KMS-11 (cell line): ENCODE data around the gene SYNJ1.
A peak's percentile ranks its signal among the peaks of the same experiment; 100 is the strongest.
"Not testable (repeated sequence)": the region's sequence is repeated elsewhere in the genome, so short reads cannot be mapped to it uniquely, and the experiment has no call there.

Experiments used
- H2AFZ ChIP-seq: fragments of 200-600 bp; sonication (generic); 2 replicates; pipeline ENCODE4 v1.6.1; 2016; ENCODE audit warnings: antibody characterized with exemption, mixed run types, low read depth
- H3K27ac ChIP-seq: fragments of 200-600 bp; sonication (generic); 2 replicates; pipeline ENCODE4 v1.6.1; 2016; ENCODE audit warnings: mild to moderate bottlenecking, mixed run types
- H3K27me3 ChIP-seq: fragments of 200-600 bp; sonication (generic); 2 replicates; pipeline ENCODE4 v1.6.1; 2017; ENCODE audit warnings: mild to moderate bottlenecking, low read depth, mixed run types, moderate library complexity; ENCODE audit not compliant: insufficient read depth
- H3K36me3 ChIP-seq: fragments of 200-600 bp; sonication (generic); 2 replicates; pipeline ENCODE4 v1.6.1; 2017; ENCODE audit warnings: mild to moderate bottlenecking, mixed run types; ENCODE audit not compliant: insufficient read depth
- H3K4me1 ChIP-seq: fragments of 200-600 bp; sonication (generic); 2 replicates; pipeline ENCODE4 v1.6.1; 2016; ENCODE audit warnings: mild to moderate bottlenecking, low read depth, mixed run types; ENCODE audit not compliant: poor library complexity, severe bottlenecking
- H3K4me2 ChIP-seq: fragments of 200-600 bp; sonication (generic); 2 replicates; pipeline ENCODE4 v1.7.0; 2016; ENCODE audit warnings: mild to moderate bottlenecking, mixed run types
- H3K4me3 ChIP-seq: fragments of 200-600 bp; sonication (generic); IDR thresholded peaks from 2 replicates; pipeline ENCODE4 v1.6.1; 2017; ENCODE audit warnings: low read depth, low read length, mixed read lengths; ENCODE audit not compliant: insufficient read depth
- H3K79me2 ChIP-seq: fragments of 200-600 bp; sonication (generic); 2 replicates; pipeline ENCODE4 v1.6.1; 2016; ENCODE audit warnings: low read depth, mixed run types; ENCODE audit not compliant: insufficient read depth
- H3K9ac ChIP-seq: fragments of 200-600 bp; sonication (generic); 2 replicates; pipeline ENCODE4 v1.6.1; 2016; ENCODE audit warnings: mild to moderate bottlenecking, mixed run types
- H4K20me1 ChIP-seq: fragments of 200-600 bp; sonication (generic); 2 replicates; pipeline ENCODE4 v1.6.1; 2016; ENCODE audit warnings: mild to moderate bottlenecking, mixed run types; ENCODE audit not compliant: insufficient read depth
- TF ChIP-seq, protein P1 (sequence below): fragments of 200-600 bp; sonication (generic); conservative IDR thresholded peaks from 2 replicates; pipeline ENCODE4 v1.6.1; 2017; ENCODE audit warnings: low read depth, mild to moderate bottlenecking, antibody characterized with exemption, low read length, moderate library complexity, mixed read lengths

SYNJ1 gene

GRCh38 chr21:32727687-32728455, at the start of gene SYNJ1:
SYNJ1 (minus strand) TSS chr21:32728013; CDS start chr21:32726895, 1,118 bp downstream.
- H3K27me3 ChIP-seq, result no peaks in the 10 kb centered on the region
- H2AFZ ChIP-seq, result peak within 1 kb of the TSS; percentile 93

DNA sequence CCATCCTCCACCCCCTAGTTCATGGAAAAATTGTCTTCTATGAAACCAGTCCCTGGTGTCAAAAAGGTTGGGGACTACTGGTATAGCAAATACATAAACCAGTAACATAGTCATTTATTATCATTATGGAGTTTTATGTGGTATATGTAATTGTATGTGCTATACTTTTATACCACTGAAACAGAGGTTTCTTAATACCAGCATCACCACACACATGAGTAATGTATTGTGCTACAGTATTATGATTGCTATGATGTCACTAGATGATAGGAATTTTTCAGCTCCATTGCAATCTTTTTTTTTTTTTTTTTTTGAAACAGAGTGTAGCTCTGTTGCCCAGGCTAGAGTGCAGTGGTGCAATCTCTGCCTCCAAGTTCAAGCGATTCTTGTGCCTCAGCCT, 49.5 kb upstream of the SYNJ1 start:
- H3K4me1 ChIP-seq, result peaks cover 17% of the 10 kb centered on the region
- TF ChIP-seq, protein P1, sequence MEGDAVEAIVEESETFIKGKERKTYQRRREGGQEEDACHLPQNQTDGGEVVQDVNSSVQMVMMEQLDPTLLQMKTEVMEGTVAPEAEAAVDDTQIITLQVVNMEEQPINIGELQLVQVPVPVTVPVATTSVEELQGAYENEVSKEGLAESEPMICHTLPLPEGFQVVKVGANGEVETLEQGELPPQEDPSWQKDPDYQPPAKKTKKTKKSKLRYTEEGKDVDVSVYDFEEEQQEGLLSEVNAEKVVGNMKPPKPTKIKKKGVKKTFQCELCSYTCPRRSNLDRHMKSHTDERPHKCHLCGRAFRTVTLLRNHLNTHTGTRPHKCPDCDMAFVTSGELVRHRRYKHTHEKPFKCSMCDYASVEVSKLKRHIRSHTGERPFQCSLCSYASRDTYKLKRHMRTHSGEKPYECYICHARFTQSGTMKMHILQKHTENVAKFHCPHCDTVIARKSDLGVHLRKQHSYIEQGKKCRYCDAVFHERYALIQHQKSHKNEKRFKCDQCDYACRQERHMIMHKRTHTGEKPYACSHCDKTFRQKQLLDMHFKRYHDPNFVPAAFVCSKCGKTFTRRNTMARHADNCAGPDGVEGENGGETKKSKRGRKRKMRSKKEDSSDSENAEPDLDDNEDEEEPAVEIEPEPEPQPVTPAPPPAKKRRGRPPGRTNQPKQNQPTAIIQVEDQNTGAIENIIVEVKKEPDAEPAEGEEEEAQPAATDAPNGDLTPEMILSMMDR, result no peak
- no peaks in the 10 kb centered on the region for H3K79me2 ChIP-seq
- no peak overlapping the region for H3K4me2 ChIP-seq
- no peaks in the 10 kb centered on the region for H3K36me3 ChIP-seq
- H2AFZ ChIP-seq, result no peak overlapping the region
- no peak overlapping the region for H3K9ac ChIP-seq
- no peaks in the 10 kb centered on the region for H4K20me1 ChIP-seq
- H3K27me3 ChIP-seq, result no peaks in the 10 kb centered on the region
- H3K27ac ChIP-seq, result no peak overlapping the region
- no peak overlapping the region for H3K4me3 ChIP-seq

More at GRCh38 chr21:32727687-32728455, at the start of gene SYNJ1:
- Histone ChIP-seq H3K4me3 (peak within 1 kb of the TSS; percentile 46), H3K36me3 (no peaks in the 10 kb centered on the region), H3K27ac (peak within 1 kb of the TSS; percentile 56), H3K4me2 (peak within 1 kb of the TSS; percentile 99), H3K4me1 (peaks cover 25% of the 10 kb centered on the region), H3K79me2 (peaks cover 24% of the 10 kb centered on the region; the same call in 1 of the 2 replicates), H4K20me1 (no peaks in the 10 kb centered on the region), H3K9ac (peak within 1 kb of the TSS; percentile 55)
- TF ChIP-seq, protein P1, result no peak

GRCh38 chr21:32776743-32777142, 48.9 kb upstream of the SYNJ1 start:
- no peak overlapping the region for H3K27ac ChIP-seq
- no peak overlapping the region for H3K9ac ChIP-seq
- no peak overlapping the region for H3K4me2 ChIP-seq
- H3K79me2 ChIP-seq, result no peaks in the 10 kb centered on the region
- H3K36me3 ChIP-seq, result no peaks in the 10 kb centered on the region
- no peaks in the 10 kb centered on the region for H3K27me3 ChIP-seq
- no peak overlapping the region for H3K4me3 ChIP-seq
- no peak overlapping the region for H2AFZ ChIP-seq
- no peaks in the 10 kb centered on the region for H4K20me1 ChIP-seq
- peaks cover 17% of the 10 kb centered on the region for H3K4me1 ChIP-seq
- TF ChIP-seq, protein P1, result no peak

DNA sequence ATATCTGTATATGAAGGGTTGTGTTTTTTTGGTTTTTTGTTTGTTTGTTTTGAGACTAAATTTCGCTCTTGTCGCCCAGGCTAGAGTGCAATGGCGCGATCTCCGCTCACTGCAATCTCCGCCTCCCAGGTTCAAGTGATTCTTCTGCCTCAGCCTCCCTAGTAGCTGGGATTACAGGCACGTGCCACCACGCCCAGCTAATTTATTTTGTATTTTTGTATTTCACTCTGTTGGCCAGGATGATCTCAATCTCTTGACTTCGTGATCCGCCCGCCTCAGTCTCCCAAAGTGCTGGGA, 45.2 kb upstream of the SYNJ1 start:
- Histone ChIP-seq H2AFZ (peak overlapping the region; percentile 69), H3K4me1 (peaks cover 37% of the 10 kb centered on the region), H3K27ac (peak overlapping the region; percentile 84), H3K79me2 (peaks cover 32% of the 10 kb centered on the region), H4K20me1 (peaks cover 21% of the 10 kb centered on the region), H3K4me2 (peak overlapping the region; percentile 73), H3K9ac (peak overlapping the region; percentile 68)
- not testable (repeated sequence) for H3K27me3 ChIP-seq, H3K4me3 ChIP-seq, H3K36me3 ChIP-seq
